HCT116 (cell line): ENCODE results near the gene MAP3K4. TPM values are rescaled to one million over a fixed set of nuclear protein-coding genes. Genes with fewer than 3 reads are reported as not detected.

Experiments used
- ATAC-seq: fragments of 200-7000 bp; cut with Tn5 transposase; 2 replicates; pipeline ENCODE4 v1.9.1; 2020; ENCODE audit warnings: mild to moderate bottlenecking, moderate library complexity
- BruUV-seq: library from RNA; stranded (reverse); fragments of 400-500 nt; replicated peaks from 2 replicates; lab custom pipeline; 2021; lab: Mats Ljungman, UMichigan
- CTCF ChIA-PET: fragments of 300-600 bp; sonication (Branson Sonifier 250); formaldehyde crosslinking; loops from one replicate; lab custom pipeline; 2021; ENCODE audit warnings: antibody characterized with exemption; lab: Charles Lee
- POLR2A ChIA-PET: fragments of 300-600, 350-600 bp; sonication (Branson Sonifier 250); formaldehyde crosslinking; loops from one replicate; lab custom pipeline; 2021; ENCODE audit warnings: antibody characterized with exemption; lab: Charles Lee
- RAD21 ChIA-PET, 2 experiments: fragments of 300-600 bp; sonication (Branson Sonifier 250); formaldehyde crosslinking; loops; one replicate each; lab custom pipeline; 2023; ENCODE audit warnings: low total read pairs in 2 of 2; ENCODE audit not compliant: uncharacterized antibody in 2 of 2, unreplicated experiment in 2 of 2, low non-redundant PET in 1 of 2; lab: Charles Lee
- DNase-seq: peaks from one replicate; pipeline ENCODE4 v3.0.0-alpha.2; 2010; ENCODE audit warnings: low read depth, low spot score
- H2AFZ ChIP-seq: fragments of 200-600 bp; shearing (Covaris generic), sonication (generic); 2 replicates; pipeline ENCODE4 v1.6.1; 2017; ENCODE audit warnings: low read depth, mixed run types, mixed read lengths, antibody characterized with exemption, low read length; ENCODE audit not compliant: poor library complexity, severe bottlenecking
- H3K27ac ChIP-seq: 2 replicates; pipeline ENCODE4 v1.5.1; 2012; ENCODE audit warnings: low read depth, low read length
- H3K27me3 ChIP-seq: fragments of 200-600 bp; sonication (generic); 2 replicates; pipeline ENCODE4 v1.6.1; 2016; ENCODE audit warnings: mixed run types, low read length, mixed read lengths; ENCODE audit not compliant: insufficient read depth
- H3K36me3 ChIP-seq, 2 experiments: fragments of 200-500 bp in 1 of 2; fragments of 200-600 bp in 1 of 2; sonication (Bioruptor generic) in 1 of 2; sonication (generic) in 1 of 2; 2 replicates each; pipeline versions ENCODE4 v1.5.1 to v1.6.1; 2014 to 2016; ENCODE audit warnings: low read length in 2 of 2, inconsistent platforms in 1 of 2, mixed read lengths in 1 of 2, mixed run types in 1 of 2; ENCODE audit not compliant: insufficient read depth in 2 of 2, control insufficient read depth in 1 of 2
- H3K4me1 ChIP-seq, 2 experiments: fragments of 200-600 bp in 1 of 2; sonication (generic) in 1 of 2; 2 replicates each; pipeline versions ENCODE4 v1.5.1 to v1.6.1; 2012 to 2017; ENCODE audit warnings: low read length in 2 of 2, inconsistent platforms in 1 of 2, mild to moderate bottlenecking in 1 of 2, mixed read lengths in 1 of 2, mixed run types in 1 of 2, moderate library complexity in 1 of 2; ENCODE audit not compliant: insufficient read depth in 2 of 2, control insufficient read depth in 1 of 2
- H3K4me2 ChIP-seq: fragments of 200-600 bp; sonication (generic); 2 replicates; pipeline ENCODE4 v1.6.1; 2017; ENCODE audit warnings: mixed run types, low read length, mixed read lengths
- H3K4me3 ChIP-seq, 2 experiments: fragments of 200-600 bp in 1 of 2; sonication (generic) in 1 of 2; replicated peaks in 1 of 2; 2 replicates each; pipeline ENCODE4 v1.5.1; 2011 to 2016; ENCODE audit warnings: low read length in 2 of 2, control low read depth in 1 of 2, low read depth in 1 of 2, mild to moderate bottlenecking in 1 of 2, mixed read lengths in 1 of 2, mixed run types in 1 of 2
- H3K79me2 ChIP-seq: fragments of 200-600 bp; sonication (generic); 2 replicates; pipeline ENCODE4 v1.6.1; 2017; ENCODE audit warnings: mild to moderate bottlenecking, mixed run types, low read length, moderate library complexity, mixed read lengths; ENCODE audit not compliant: insufficient read depth
- H3K9ac ChIP-seq: fragments of 200-600 bp; sonication (generic); 2 replicates; pipeline ENCODE4 v1.6.1; 2016; ENCODE audit warnings: low read length, mixed read lengths
- H3K9me2 ChIP-seq: fragments of 200-600 bp; sonication (generic), shearing (Covaris generic); 2 replicates; pipeline ENCODE4 v1.6.1; 2017; ENCODE audit warnings: mixed run types, mild to moderate bottlenecking, moderate library complexity; ENCODE audit not compliant: insufficient read depth
- H3K9me3 ChIP-seq, 2 experiments: fragments of 200-500 bp in 1 of 2; fragments of 200-600 bp in 1 of 2; sonication (Bioruptor generic) in 1 of 2; sonication (generic) in 1 of 2; 2 replicates each; pipeline ENCODE4 v1.6.1; 2014 to 2017; ENCODE audit warnings: low read length in 2 of 2, mixed read lengths in 2 of 2, inconsistent platforms in 1 of 2, low read depth in 1 of 2, mild to moderate bottlenecking in 1 of 2, mixed run types in 1 of 2, moderate library complexity in 1 of 2; ENCODE audit not compliant: control insufficient read depth in 1 of 2, insufficient read depth in 1 of 2
- H4K20me1 ChIP-seq: fragments of 200-600 bp; sonication (generic), shearing (Covaris generic); 2 replicates; pipeline ENCODE4 v1.6.1; 2017; ENCODE audit warnings: mixed run types, mild to moderate bottlenecking, moderate library complexity; ENCODE audit not compliant: insufficient read depth
- ATF3 ChIP-seq: IDR thresholded peaks from 2 replicates; pipeline ENCODE4 v1.6.1; 2012
- CBX3 ChIP-seq: IDR thresholded peaks from 2 replicates; pipeline ENCODE4 v1.6.1; 2012; ENCODE audit warnings: low read depth
- CTCF ChIP-seq, 3 experiments: fragments of 200-600 bp in 1 of 3; sonication (generic) in 1 of 3; IDR thresholded peaks in 2 of 3; conservative IDR thresholded peaks in 1 of 3; 2 replicates each; pipeline ENCODE4 v1.5.1; 2012 to 2017; ENCODE audit warnings: low read depth in 2 of 3, low read length in 2 of 3, antibody characterized with exemption in 1 of 3, borderline replicate concordance in 1 of 3, control low read depth in 1 of 3, mild to moderate bottlenecking in 1 of 3, mixed read lengths in 1 of 3, mixed run types in 1 of 3, moderate library complexity in 1 of 3; ENCODE audit not compliant: insufficient read depth in 1 of 3
- EGR1 ChIP-seq: IDR thresholded peaks from 2 replicates; pipeline ENCODE4 v1.6.1; 2012; ENCODE audit warnings: low read depth
- MAX ChIP-seq: IDR thresholded peaks from 2 replicates; pipeline ENCODE4 v1.6.1; 2012
- POLR2A ChIP-seq: IDR thresholded peaks from 2 replicates; pipeline ENCODE4 v1.7.0; 2011; ENCODE audit warnings: borderline replicate concordance; ENCODE audit not compliant: insufficient read depth, insufficient read length; ENCODE audit errors: extremely low read depth
- POLR2AphosphoS5 ChIP-seq: IDR thresholded peaks from 2 replicates; pipeline ENCODE4 v1.6.1; 2011; ENCODE audit warnings: mild to moderate bottlenecking, low read depth, low read length, moderate library complexity
- RAD21 ChIP-seq: IDR thresholded peaks from 2 replicates; pipeline ENCODE4 v1.6.1; 2012; ENCODE audit warnings: low read depth, mild to moderate bottlenecking
- SRF ChIP-seq: IDR thresholded peaks from 2 replicates; pipeline ENCODE4 v1.6.1; 2012; ENCODE audit warnings: low read depth
- TCF7L2 ChIP-seq: IDR thresholded peaks from 2 replicates; pipeline ENCODE4 v1.7.0; 2011; ENCODE audit warnings: borderline replicate concordance, inconsistent platforms; ENCODE audit not compliant: insufficient read depth, insufficient read length; ENCODE audit errors: extremely low read depth
- ZBTB33 ChIP-seq: IDR thresholded peaks from 2 replicates; pipeline ENCODE4 v1.6.1; 2011; ENCODE audit warnings: mild to moderate bottlenecking, low read length, moderate library complexity; ENCODE audit not compliant: insufficient replicate concordance; ENCODE audit errors: extremely low read depth
- ZFX ChIP-seq: fragments of 450-650 bp; IDR thresholded peaks from 2 replicates; pipeline ENCODE4 v1.6.1; 2017
- ZNF274 ChIP-seq: fragments of 200-500 bp; sonication (Bioruptor generic); IDR thresholded peaks from 2 replicates; pipeline ENCODE4 v1.6.1; 2014; ENCODE audit warnings: mild to moderate bottlenecking, low read depth, low read length, inconsistent platforms
- intact Hi-C: fragments of 100-400 bp; cut with micrococcal nuclease; formaldehyde crosslinking; loops from 2 replicates; pipeline ENCODE4 v1.10.0; 2022
- total RNA-seq: library from RNA; stranded (reverse); gene quantifications from one replicate; pipeline ENCODE4 v1.2.1, GENCODE V29; 2021; ENCODE audit not compliant: unreplicated experiment

Gene MAP3K4
- total RNA-seq, 1 experiment from 2014 or later: 46.5 TPM

GRCh38 chr6:161031721-161032495 is 40.3 kb downstream of the MAP3K4 start:
- no peak overlapping the region for H3K4me3 ChIP-seq
- CTCF ChIA-PET: no interaction called here
- POLR2A ChIA-PET: no interaction called here
- peaks cover 58% of the 10 kb centered on the region for H3K79me2 ChIP-seq
- ATAC-seq (no peak), DNase-seq (no peak)
- H2AFZ ChIP-seq: no peak overlapping the region
- TF ChIP-seq SRF: no peak
- no peak for TF ChIP-seq CBX3
- TF ChIP-seq EGR1: no peak
- no peak for TF ChIP-seq CTCF (IDR thresholded peaks at IDR 0.05 in 2 of 3, conservative IDR thresholded peaks at IDR 0.05 in 1 of 3; ENCODE audit: borderline replicate concordance in 1 of 3, insufficient read depth in 1 of 3, low read depth in 2 of 3, low read length in 2 of 3)
- no peak for TF ChIP-seq ZNF274
- TF ChIP-seq POLR2AphosphoS5: no peak
- TF ChIP-seq TCF7L2: no peak
- TF ChIP-seq POLR2A: no peak
- TF ChIP-seq ZBTB33: no peak
- TF ChIP-seq ATF3: no peak
- no peak for TF ChIP-seq RAD21
- TF ChIP-seq ZFX: no peak
- no peak for TF ChIP-seq MAX
- intact Hi-C loops: no loop called here
- no peak overlapping the region for H3K9ac ChIP-seq
- no peak overlapping the region for H3K4me2 ChIP-seq
- no peak overlapping the region for H3K27ac ChIP-seq
- H3K36me3 ChIP-seq: no peaks in the 10 kb centered on the region
- no TSS peak for BruUV-seq
- H3K27me3 ChIP-seq: no peaks in the 10 kb centered on the region
- H3K4me1 ChIP-seq: no peaks in the 10 kb centered on the region
- no peaks in the 10 kb centered on the region for H4K20me1 ChIP-seq
- no peaks in the 10 kb centered on the region for H3K9me2 ChIP-seq
- H3K9me3 ChIP-seq: no peaks in the 10 kb centered on the region
- RAD21 ChIA-PET: no interaction called here
